Activated CD4-positive, alpha-beta T cell treated with anti-CD3 and anti-CD28 coated beads, Interleukin-10, Interleukin-2, amounts not matched to agents 100 ng/mL and 50 ng/mL, durations not matched to agents 16 hours and 8 hours (primary cell): ENCODE results near the gene SAP25.
"Not testable (repeated sequence)": the region's sequence is repeated elsewhere in the genome, so short reads cannot be mapped to it uniquely, and the experiment has no call there.

Experiments used
- DNase-seq: peaks from one replicate; pipeline ENCODE4 v3.0.0-alpha.2; 2020

The SAP25 gene

GRCh38 chr7:100575206-100575631, 1.5 kb upstream of the SAP25 start:
- no peak for DNase-seq

- DNase-seq: no peak
Measured at GRCh38 chr7:100574362-100575205, 884 bp upstream of the SAP25 start.

GRCh38 chr7:100572949-100573675, 588 bp downstream of the SAP25 start:
- DNase-seq: no peak

GRCh38 chr7:100572281-100572948, 1.3 kb downstream of the SAP25 start:
- DNase-seq: no peak

- no peak for DNase-seq
Measured at GRCh38 chr7:100571829-100572116, 1.9 kb downstream of the SAP25 start.

DNA sequence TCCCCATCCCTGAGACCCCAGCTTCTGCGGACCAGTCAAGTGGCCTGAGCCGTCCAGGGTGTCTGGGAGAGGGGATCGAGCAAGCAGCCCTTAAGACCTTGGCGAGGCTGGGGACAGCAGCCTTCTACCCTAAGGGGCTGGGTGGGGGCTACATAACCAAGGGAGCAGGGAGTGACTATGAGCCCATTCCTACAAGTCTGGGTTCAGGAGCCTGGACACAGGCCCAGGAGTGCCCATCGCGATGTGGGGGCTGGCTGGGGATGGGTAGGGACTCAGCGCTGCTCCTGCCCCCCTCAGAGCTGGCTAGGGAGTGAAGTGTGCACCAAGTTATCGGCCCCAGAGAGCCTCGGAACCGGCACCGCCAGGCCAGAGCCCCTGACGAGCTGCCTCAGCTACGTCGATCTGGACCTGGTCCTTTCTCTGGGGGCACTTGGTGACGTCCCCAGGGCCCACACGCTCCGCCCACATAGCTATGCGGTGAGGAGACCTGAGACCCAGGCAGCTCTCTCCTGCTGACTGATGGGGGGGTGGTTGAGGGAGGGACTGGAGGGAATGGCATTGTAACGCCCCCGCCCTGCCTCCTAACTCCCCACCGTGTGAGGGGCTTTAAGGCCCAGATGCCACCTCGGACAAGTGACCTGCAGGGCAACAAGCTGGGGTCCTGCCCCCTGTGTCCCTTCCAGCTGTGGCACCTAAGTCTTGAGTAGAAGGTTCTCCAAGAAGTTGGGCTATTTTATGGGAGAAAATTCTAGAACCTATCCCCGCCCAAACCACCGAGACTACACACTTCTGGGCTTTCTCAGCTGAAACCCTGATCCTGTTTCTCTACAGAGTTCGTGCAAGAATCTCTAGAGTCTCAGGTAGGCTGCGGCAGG, 2.5 kb downstream of the SAP25 start:
- DNase-seq: no peak

- DNase-seq: peak; percentile 68
Measured at GRCh38 chr7:100568896-100569844, 4.5 kb downstream of the SAP25 start.

GRCh38 chr7:100568176-100568895, 5.4 kb downstream of the SAP25 start:
- no peak for DNase-seq

GRCh38 chr7:100567751-100568175, 5.9 kb downstream of the SAP25 start:
- no peak for DNase-seq

- no peak for DNase-seq
Measured at GRCh38 chr7:100567031-100567730, 6.5 kb downstream of the SAP25 start.

DNA sequence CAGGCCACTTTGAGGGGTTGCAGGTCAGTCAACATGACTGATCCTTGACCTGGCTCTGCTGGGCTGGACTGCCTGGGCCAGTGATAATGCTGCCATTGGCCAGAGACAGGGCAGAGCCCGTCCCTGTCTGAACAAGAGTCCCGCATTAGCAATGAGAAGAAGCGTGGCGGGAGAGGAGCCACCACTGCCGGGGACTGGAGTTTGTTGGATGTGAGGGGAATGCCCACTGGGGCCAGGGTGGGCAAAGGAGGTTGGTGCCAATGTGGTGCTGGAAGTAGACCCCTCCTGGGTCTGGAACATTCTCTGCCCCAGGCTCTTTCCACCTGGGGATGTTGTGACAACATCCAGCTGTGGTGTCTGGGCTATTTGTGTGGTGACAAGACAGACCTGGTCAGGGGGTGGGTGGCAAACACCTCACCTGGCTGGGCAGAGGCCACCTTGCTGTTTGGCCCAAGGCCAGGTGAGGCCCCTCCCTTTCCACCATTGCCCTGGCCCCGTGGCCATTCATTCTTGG, 7.6 kb downstream of the SAP25 start:
- DNase-seq: no peak

DNA sequence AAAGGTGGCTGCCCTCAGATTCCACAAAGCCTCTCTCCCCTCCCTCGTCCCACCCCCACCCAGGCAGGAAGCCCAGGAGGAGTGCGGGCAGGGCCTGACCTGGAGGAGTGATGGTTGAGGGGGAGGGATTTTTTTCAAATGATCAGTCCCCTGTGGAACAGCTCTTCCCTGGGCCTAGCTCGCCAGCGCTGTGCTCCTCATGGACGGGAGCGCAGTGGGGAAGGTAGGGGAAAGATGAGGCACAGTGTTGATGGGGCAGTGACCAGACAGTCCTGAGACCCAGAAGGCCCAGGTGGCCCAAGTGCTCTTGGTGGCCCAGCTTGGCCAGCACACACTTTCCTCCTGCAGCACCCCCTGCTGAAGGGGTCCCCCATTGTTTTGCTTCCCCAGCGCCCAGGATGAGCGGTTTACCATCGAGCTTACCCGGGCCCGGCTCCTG, 8.5 kb downstream of the SAP25 start:
- DNase-seq: no peak

DNA sequence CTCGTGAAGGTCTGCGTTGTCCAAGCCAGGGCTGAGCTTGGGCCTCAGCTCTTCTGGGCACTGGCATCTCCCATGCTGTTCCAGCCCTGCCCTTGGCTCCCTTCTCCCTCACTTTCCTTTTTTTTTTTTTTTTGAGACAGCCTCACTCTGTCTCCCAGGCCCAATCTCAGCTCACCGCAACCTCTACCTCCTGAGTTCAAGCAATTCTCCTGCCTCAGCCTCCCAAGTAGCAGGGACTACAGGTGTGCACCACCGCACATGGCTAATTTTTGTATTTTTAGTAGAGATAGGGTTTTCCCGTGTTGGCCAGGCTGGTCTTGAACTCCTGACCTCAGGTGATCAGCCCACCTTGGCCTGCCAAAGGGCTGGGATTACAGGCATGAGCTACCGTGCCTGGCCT, 9.3 kb downstream of the SAP25 start:
- DNase-seq: not testable (repeated sequence)

- DNase-seq: peak; percentile 80
Measured at GRCh38 chr7:100563809-100564400, 9.8 kb downstream of the SAP25 start.

GRCh38 chr7:100563100-100563564, 10.6 kb downstream of the SAP25 start:
- DNase-seq: no peak

DNA sequence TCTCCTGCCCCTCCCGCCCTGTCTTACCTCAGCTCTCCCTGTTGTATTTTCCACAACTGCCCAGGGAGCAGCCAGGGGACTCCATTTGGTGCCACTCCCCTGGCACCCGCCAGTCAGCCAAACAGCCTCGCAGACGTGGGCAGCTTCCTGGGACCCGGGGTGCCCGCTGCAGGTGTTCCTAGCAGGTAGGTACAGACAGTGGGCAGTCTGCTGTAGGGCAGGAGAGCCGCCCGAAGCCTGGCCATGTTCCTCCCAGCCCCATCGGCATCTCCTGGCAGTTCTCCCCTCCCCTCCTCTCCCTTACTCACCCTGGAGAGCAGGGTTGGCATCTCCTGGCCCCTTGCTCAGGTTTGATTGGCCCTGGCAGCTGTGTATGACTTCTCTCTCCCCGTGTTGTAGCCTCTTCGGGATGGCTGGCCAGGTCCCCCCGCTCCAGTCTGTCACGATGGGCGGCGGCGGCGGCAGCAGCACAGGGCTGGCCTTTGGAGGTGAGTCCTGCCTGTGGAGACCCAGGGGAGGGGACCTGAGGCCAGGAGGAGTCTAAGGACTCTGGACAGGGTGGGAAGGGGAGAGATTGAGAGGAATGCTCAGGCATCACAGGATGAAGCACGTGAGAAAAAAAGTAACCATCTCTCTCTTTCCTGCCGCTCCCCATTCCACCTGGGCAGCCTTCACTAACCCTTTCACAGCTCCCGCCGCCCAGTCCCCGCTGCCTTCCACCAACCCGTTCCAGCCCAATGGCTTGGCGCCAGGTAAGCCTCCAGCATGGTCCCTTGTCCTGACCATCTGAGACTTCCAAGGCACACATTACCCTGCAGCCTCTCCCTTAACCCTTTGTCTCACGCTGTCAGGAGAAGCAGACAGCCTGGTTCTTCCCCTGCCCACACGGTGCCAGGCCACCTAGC, 11.3 kb downstream of the SAP25 start:
- DNase-seq: no peak

- DNase-seq: no peak
Measured at GRCh38 chr7:100561491-100562194, 12.1 kb downstream of the SAP25 start.

- no peak for DNase-seq
Measured at GRCh38 chr7:100559127-100559526, 14.6 kb downstream of the SAP25 start.
